Tongue (tissue), 2 donors: ENCODE measurements around the gene FAM111B. TPM values are rescaled to one million over a fixed set of nuclear protein-coding genes. Genes with fewer than 3 reads are reported as not detected.
A peak's percentile ranks its signal among the peaks of the same experiment; 100 is the strongest.

Experiments used
- DNase-seq: peaks from one replicate; pipeline ENCODE4 v3.0.0-alpha.2; 2015
- total RNA-seq: library from RNA; depleted of rRNA; stranded (reverse); fragments of >200 nt; gene quantifications from one replicate; pipeline ENCODE4 v1.2.3, GENCODE V29; 2014

FAM111B gene
- total RNA-seq, 1 donor from 2014 or later = 12.0 TPM

GRCh38 chr11:59158206-59159068 lies 51.4 kb downstream of the FAM111B start:
- DNase-seq = peak; percentile 86

DNA sequence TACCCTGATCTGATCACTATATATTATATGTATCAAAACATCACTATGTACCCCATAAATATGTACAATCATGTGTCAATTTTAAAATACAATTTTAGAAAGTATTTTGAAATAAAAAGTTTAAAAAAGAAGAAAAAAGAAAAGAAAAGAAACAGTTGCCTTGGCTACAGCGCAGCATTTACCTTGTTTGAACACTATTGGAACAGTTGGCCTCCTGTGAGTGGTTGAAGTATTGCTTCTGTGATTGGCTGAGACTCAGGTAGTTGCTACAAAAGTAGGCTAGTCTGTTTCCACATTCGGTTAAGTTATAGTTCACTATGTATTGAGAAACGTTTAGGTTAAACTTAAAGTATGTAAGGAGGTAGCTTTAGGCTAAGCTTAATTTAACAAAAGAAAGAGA lies 57.0 kb downstream of the FAM111B start:
- DNase-seq = no peak

- DNase-seq = peak; percentile 97
Measured at GRCh38 chr11:59171508-59172322, 64.7 kb downstream of the FAM111B start, which contains the start of gene DTX4. DTX4 (plus strand) TSS chr11:59172132; CDS start chr11:59172596, 464 bp downstream.

- DNase-seq = peak; percentile 34
Measured at GRCh38 chr11:59172345-59173079, 65.5 kb downstream of the FAM111B start.

- peak; percentile 77 for DNase-seq
Measured at GRCh38 chr11:59173080-59173963, 66.3 kb downstream of the FAM111B start.

DNA sequence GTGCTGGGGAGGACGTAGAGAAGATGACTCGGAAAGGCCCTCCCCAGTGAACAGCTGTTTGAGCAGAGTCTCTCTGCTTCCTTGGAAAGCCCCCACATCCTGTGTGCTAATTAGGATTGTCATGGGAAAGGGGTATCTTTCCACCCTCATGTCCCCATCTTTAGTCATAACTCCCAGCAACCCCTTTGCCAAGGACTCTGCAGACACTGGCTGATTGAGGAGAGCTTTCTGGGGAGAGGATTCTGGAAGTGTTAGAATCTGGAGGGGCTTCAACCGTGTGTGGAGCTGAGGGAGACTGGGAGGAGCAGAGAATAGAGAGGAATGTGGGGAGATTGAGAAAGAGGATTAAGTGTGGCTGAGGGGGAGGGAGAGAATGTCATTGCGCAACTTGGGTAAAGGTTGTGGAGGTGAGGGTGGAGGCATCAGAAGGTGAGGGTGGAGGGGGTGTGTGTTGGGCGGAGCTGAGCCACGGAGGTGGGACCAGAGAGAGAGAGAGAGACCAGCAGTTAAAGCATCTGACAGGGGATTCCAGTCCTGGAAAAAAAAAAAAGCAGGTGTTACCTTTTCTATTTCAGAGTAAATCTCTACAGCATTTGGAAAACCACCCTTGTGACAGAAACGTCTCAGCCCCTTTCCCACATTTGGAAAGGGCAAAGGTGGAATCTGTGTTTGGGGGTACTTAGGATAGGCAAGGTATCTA lies 67.1 kb downstream of the FAM111B start:
- peak; percentile 85 for DNase-seq

DNA sequence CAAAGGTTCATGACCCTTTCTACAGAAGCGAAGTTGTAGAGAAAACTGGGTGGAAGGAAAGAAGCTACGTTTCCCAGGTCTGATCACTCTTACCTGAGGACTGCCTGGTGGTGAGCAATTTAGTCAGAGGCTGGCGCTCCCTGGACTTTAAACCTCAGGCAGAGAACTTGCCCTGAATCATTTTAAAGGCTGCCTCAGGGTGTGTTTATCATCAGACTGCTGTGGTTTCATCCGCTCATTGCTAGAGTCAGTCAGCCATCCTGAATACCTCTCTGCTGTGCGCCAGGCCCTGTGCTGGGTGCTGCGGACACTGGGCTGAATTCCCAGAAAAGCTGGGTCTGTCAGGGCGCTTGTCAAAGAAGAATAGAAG lies 67.6 kb downstream of the FAM111B start:
- DNase-seq = no peak

GRCh38 chr11:59175091-59175501 lies 68.1 kb downstream of the FAM111B start:
- no peak for DNase-seq

DNA sequence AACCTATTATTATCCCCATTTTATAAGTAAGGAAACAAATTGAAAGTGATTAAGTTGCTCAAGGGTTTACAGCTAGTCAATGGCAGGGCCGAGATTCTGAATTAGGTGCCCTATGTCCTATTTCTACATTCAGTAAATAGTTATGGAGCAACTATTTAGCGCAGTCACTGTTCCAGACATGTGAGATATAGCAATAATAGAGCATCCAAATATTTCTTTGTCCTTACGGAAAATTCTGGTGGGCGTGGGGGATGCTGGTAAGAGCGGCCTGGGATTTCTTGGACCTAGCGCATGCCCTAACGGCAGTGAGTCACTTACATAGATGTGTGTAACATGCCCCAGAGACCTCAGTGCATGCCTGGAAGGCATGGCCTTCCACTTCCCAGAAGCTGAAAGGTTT lies 69.3 kb downstream of the FAM111B start:
- no peak for DNase-seq

Other genes with a start within 250 kb of the FAM111B start
- 1.4 TPM for gene GLYATL1, start 167.7 kb upstream of the FAM111B start, total RNA-seq
- gene GLYATL1B, start 20.9 kb upstream of the FAM111B start, total RNA-seq = not detected
- gene FAM111A, start 35.6 kb downstream of the FAM111B start, total RNA-seq = 38.4 TPM
- 14.8 TPM for gene DTX4, start 64.9 kb downstream of the FAM111B start, total RNA-seq
- gene MPEG1, start 105.7 kb downstream of the FAM111B start, total RNA-seq = 7.5 TPM